Measurements from ENCODE around the gene TMEM217.

DNA sequence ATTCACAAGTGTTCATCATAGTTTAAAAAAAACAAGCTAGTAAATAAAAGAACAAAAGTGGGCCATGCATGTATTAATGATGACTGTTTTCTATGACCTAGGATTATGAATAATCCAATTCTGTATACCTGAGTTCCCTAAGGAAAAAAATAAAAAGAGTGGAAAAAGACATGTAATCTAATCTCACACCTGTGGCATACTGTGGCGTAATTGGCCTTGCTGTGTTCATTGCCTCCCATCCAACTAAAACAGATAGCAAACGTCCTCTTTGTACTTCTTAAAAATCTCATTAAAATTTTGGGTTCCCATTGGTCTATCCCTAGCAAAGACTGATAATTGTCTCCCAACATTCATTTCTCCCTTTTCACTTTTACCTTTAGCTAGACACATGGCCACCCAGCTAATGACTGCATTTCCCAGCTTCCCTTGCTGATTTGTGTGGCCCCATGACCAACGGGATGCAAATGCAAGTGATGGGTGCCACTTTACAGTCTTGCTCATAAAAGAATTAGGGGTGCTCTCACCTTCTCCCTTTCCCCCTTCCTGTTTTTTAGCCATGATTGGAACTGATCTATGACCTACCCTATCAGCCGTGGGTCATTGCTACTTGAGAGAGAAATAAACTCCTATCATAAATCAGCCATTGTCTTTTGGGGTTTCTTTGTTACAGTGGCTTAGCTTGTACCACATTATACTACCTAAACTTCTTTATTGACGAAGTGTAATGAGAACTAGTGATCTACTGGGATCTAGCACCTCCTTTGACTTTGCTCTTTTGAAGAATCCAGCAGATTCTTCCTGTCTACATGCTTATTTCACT is 32.4 kb downstream of the TMEM217 start:
- TF ChIP-seq, protein P1, sequence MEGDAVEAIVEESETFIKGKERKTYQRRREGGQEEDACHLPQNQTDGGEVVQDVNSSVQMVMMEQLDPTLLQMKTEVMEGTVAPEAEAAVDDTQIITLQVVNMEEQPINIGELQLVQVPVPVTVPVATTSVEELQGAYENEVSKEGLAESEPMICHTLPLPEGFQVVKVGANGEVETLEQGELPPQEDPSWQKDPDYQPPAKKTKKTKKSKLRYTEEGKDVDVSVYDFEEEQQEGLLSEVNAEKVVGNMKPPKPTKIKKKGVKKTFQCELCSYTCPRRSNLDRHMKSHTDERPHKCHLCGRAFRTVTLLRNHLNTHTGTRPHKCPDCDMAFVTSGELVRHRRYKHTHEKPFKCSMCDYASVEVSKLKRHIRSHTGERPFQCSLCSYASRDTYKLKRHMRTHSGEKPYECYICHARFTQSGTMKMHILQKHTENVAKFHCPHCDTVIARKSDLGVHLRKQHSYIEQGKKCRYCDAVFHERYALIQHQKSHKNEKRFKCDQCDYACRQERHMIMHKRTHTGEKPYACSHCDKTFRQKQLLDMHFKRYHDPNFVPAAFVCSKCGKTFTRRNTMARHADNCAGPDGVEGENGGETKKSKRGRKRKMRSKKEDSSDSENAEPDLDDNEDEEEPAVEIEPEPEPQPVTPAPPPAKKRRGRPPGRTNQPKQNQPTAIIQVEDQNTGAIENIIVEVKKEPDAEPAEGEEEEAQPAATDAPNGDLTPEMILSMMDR (IDR thresholded peaks at IDR 0.05; ENCODE audit: low read length): no peak
- TF ChIP-seq EZH2 (IDR thresholded peaks at IDR 0.05; ENCODE audit: borderline replicate concordance, low read length): no peak

Data from OCI-LY1 (cell line).